Subcutaneous preadipocyte (primary cell): Measurements from ENCODE around the gene NLRC3. TPM values are rescaled to one million over a fixed set of nuclear protein-coding genes. Genes with fewer than 3 reads are reported as not detected.

ENCODE experiments used
- total RNA-seq: library from RNA; depleted of rRNA; stranded (reverse); fragments of >200 nt; gene quantifications from 2 replicates; pipeline ENCODE4 v1.2.3, GENCODE V29; 2012

Gene NLRC3, protein sequence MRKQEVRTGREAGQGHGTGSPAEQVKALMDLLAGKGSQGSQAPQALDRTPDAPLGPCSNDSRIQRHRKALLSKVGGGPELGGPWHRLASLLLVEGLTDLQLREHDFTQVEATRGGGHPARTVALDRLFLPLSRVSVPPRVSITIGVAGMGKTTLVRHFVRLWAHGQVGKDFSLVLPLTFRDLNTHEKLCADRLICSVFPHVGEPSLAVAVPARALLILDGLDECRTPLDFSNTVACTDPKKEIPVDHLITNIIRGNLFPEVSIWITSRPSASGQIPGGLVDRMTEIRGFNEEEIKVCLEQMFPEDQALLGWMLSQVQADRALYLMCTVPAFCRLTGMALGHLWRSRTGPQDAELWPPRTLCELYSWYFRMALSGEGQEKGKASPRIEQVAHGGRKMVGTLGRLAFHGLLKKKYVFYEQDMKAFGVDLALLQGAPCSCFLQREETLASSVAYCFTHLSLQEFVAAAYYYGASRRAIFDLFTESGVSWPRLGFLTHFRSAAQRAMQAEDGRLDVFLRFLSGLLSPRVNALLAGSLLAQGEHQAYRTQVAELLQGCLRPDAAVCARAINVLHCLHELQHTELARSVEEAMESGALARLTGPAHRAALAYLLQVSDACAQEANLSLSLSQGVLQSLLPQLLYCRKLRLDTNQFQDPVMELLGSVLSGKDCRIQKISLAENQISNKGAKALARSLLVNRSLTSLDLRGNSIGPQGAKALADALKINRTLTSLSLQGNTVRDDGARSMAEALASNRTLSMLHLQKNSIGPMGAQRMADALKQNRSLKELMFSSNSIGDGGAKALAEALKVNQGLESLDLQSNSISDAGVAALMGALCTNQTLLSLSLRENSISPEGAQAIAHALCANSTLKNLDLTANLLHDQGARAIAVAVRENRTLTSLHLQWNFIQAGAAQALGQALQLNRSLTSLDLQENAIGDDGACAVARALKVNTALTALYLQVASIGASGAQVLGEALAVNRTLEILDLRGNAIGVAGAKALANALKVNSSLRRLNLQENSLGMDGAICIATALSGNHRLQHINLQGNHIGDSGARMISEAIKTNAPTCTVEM
- total RNA-seq, result not detected in 2 replicates

GRCh38 chr16:3577302-3577752 is at the start of gene NLRC3:
Gene NLRC3 (minus strand): TSS chr16:3577403. CDS start chr16:3565036, 12,367 bp downstream.

GRCh38 chr16:3611146-3611975 is 34.2 kb upstream of the NLRC3 start, which contains the start of gene SLX4:
Gene SLX4 (minus strand): TSS chr16:3611606. CDS start chr16:3608964, 2,642 bp downstream.

GRCh38 chr16:3495176-3495575 is 82.0 kb downstream of the NLRC3 start, which contains the start of gene C16orf90:
Gene C16orf90 (minus strand): TSS chr16:3495489. CDS start chr16:3495421, 68 bp downstream.

Other genes starting within 250 kb of the NLRC3 start
- 0.20 TPM in 1 of 2 replicates, not detected in the other for gene OR2C1, start 221.5 kb downstream of the NLRC3 start, total RNA-seq
- gene ZSCAN32, start 176.4 kb downstream of the NLRC3 start, total RNA-seq, result 10.3 and 10.4 TPM in 2 replicates
- 9.6 and 10.7 TPM in 2 replicates for gene ZNF174, start 176.2 kb downstream of the NLRC3 start, total RNA-seq
- 1.4 and 1.5 TPM in 2 replicates for gene ZNF597, start 133.9 kb downstream of the NLRC3 start, total RNA-seq
- 10.3 and 10.4 TPM in 2 replicates for gene NAA60, start 133.7 kb downstream of the NLRC3 start, total RNA-seq
- gene C16orf90, start 81.9 kb downstream of the NLRC3 start, total RNA-seq, result not detected in 2 replicates
- 12.5 and 17.6 TPM in 2 replicates for gene CLUAP1, start 76.4 kb downstream of the NLRC3 start, total RNA-seq
- gene SLX4, start 34.2 kb upstream of the NLRC3 start, total RNA-seq, result 5.5 and 8.0 TPM in 2 replicates
- gene DNASE1, start 77.3 kb upstream of the NLRC3 start, total RNA-seq, result 7.3 and 9.6 TPM in 2 replicates
- 103 and 137 TPM in 2 replicates for gene TRAP1, start 140.1 kb upstream of the NLRC3 start, total RNA-seq